Measurements from ENCODE around the gene NPHS1. TPM values are rescaled to one million over a fixed set of nuclear protein-coding genes. Genes with fewer than 3 reads are reported as not detected.

NPHS1 gene
- polyA plus RNA-seq, 5 donors = 0.29 to 1.5 (median 0.50) TPM

DNA sequence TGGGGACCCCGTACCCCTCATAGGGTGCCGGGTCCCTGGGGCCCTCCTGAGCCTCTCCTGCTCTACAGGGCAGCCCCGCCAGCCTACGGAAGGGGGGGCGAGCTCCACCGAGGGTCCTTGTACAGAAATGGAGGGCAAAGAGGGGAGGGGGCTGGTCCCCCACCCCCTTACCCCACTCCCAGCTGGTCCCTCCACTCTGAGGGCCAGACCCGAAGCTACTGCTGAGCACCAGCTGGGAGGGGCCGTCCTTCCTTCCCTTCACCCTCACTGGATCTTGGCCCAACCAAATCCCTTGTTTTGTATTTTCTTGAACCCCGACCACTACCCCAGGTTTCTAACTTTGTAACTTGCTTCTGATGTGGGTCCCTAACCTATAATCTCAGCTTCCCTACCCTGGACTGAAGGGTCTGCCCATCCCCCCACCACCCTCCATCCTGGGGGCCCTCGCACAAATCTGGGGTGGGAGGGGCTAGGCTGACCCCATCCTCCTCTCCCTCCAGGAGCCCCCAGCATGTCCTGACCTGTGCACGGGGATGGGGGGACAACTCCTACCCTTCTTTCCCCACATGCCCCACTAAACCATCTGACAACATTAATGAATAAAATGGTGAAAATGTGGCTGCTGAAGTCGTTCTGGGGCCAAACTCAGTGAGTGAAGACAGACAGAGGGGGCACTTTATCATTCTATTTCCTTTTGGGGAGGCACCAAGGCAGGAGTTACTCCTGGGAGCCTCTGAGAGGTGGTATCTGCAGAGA lies 63.9 kb downstream of the NPHS1 start:
- DNase-seq = no peak

GRCh38 chr19:35787227-35787799 lies 65.0 kb downstream of the NPHS1 start:
- no peak for DNase-seq

GRCh38 chr19:35786299-35787160 lies 65.8 kb downstream of the NPHS1 start:
- no peak for DNase-seq

- no peak for DNase-seq
These were observed 67.0 kb downstream of the NPHS1 start for GRCh38 chr19:35785339-35785627.

GRCh38 chr19:35784503-35785338 lies 67.6 kb downstream of the NPHS1 start:
- no peak for DNase-seq

- DNase-seq = no peak
These were observed 68.6 kb downstream of the NPHS1 start for GRCh38 chr19:35783469-35784434.

GRCh38 chr19:35782589-35782988 lies 69.7 kb downstream of the NPHS1 start:
- no peak for DNase-seq

GRCh38 chr19:35781650-35782049 lies 70.7 kb downstream of the NPHS1 start:
- DNase-seq = no peak

DNA sequence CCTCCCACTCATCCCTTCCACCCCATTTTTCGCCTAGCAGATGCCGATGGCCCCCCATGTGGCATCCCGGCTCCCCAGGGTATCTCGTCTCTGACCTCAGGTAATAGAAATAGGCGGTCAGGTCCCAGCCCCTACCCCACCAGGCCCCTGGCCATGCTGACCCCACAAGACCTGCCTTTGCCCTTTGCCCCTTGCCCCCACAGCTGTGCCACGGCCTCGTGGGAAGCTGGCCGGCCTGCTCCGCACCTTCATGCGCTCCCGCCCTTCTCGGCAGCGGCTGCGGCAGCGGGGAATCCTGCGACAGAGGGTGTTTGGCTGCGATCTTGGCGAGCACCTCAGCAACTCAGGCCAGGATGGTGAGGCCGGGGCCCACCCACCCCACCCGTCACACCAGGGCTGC lies 71.6 kb downstream of the NPHS1 start:
- DNase-seq = no peak

DNA sequence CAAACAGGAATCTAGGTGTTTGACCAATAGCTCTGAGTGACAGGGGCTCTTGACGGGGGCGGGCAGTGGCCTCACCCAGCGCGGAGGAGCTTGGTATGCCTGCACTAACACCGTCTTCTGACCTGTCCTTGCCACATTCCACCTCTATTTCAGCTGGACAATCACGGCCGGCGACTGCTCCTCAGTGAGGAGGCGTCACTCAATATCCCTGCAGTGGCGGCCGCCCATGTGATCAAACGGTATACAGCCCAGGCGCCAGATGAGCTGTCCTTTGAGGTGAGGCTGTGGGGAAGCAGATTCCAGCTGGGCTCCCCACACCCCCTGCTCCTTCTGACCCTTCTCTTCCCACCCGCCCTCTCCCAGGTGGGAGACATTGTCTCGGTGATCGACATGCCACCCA lies 72.2 kb downstream of the NPHS1 start:
- DNase-seq = no peak

GRCh38 chr19:35779033-35779432 lies 73.3 kb downstream of the NPHS1 start:
- no peak for DNase-seq

DNA sequence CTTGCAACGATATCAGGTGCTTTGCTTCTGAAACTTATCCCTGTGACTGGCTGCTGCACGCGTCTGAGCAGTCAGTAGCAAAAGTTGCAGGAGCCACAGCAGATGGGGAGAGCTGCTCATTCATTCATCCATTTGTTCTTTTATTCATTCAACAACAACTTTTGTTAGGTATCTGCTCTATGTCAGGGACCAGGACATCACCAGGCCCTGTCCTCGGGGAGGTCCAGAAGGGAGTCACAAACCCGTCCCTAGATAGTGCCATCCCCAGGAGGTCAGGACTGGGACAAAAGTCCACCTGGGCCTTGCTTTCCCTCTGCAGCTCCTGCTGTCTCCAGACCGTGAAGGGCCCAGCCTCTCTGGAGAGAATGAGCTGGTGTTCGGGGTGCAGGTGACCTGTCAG lies 74.3 kb downstream of the NPHS1 start:
- no peak for DNase-seq

DNA sequence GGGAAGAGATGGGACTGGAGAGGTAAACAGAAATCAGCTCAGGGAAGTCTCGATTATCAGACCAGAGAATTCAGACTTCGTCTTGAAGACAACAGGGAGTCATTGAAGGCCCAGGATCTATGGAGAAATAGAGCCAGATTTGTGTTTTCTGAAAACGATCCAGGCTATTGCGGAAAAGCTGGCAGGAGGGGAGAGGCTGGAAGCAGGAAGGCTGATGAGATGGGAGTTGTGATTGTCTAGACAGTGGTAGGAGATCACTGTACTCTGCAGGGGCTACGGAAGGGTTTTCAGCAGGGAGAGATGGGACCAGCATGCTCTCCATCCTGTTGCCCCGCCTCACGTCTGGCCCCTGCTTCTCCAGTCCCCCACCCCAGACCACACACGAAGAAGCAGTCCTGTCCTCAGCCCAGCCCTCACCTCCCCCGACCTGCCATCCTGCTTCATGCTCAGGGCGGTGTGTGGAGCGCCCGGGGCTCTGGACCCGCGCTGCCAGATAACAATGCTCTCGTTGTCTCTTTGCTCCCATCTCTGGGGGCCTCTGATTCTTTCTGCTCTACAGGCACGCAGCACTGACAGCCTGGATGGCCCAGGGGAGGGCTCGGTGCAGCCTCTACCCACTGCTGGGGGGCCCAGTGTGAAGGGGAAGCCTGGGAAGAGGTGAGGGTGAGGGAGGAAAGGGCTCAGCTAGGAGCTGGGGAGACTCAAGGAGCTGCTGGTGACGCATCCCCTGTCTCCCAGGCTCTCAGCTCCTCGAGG lies 75.0 kb downstream of the NPHS1 start:
- DNase-seq = peak in 1 of 2 donors; percentile 15

DNA sequence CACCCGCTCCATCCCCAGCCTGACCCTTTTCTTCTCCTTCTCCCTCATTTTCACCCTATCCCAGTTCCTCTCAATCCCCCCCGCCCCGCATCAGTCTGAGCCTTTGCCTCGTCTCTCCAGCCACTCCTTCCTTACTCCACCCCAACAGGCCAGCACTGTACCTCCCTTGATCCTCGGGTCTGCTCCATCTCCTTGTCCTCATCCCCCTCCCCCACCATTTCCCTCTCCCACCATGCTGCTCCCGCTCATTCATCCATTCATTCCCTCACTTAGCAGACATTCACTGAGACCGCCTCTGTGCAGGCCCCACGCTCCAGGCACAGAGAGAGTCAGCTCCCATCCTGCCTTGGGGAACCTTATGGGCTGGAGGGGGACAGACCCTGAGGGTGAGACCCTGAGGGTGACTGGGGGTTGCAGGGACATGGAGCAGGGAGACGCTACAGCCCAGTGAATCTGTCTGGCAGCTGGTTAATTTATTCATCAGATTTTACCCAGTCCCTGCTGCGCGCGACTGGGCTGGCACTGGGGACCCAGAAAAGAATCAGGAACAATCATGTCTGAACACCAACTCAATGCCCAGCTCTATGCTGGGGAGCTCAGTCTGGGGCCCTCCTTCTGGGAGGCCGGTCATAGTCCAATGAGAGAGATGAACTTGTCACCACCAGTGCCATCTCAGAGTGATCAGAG lies 76.1 kb downstream of the NPHS1 start:
- no peak for DNase-seq

Other genes starting within 250 kb of the NPHS1 start
- gene HAUS5, start 239.8 kb downstream of the NPHS1 start, polyA plus RNA-seq (ENCODE audit: insufficient read depth in 1 of 5, insufficient read length in 5 of 5, low replicate concordance in 1 of 5) = 10 to 100 TPM; 25.0 to 31.9 (median 28.0) TPM
- gene RBM42, start 223.5 kb downstream of the NPHS1 start, polyA plus RNA-seq (ENCODE audit: insufficient read depth in 1 of 5, insufficient read length in 5 of 5, low replicate concordance in 1 of 5) = 10 to 100 TPM; 43.0 to 84.8 (median 53.7) TPM
- gene ETV2, start 210.8 kb downstream of the NPHS1 start, polyA plus RNA-seq (ENCODE audit: insufficient read depth in 1 of 5, insufficient read length in 5 of 5, low replicate concordance in 1 of 5) = 1 to 10 TPM; 1.5 to 4.6 (median 2.0) TPM
- 100 to 1,000 TPM; 214 to 280 (median 243) TPM for gene COX6B1, start 204.2 kb downstream of the NPHS1 start, polyA plus RNA-seq (ENCODE audit: insufficient read depth in 1 of 5, insufficient read length in 5 of 5, low replicate concordance in 1 of 5)
- under 1 TPM in 4 of 5 donors, not detected in 1; 0.18 to 0.40 (median 0.21) TPM for gene UPK1A, start 186.0 kb downstream of the NPHS1 start, polyA plus RNA-seq (ENCODE audit: insufficient read depth in 1 of 5, insufficient read length in 5 of 5, low replicate concordance in 1 of 5)
- under 1 TPM; 0.29 to 0.85 (median 0.57) TPM for gene ZBTB32, start 147.9 kb downstream of the NPHS1 start, polyA plus RNA-seq (ENCODE audit: insufficient read depth in 1 of 5, insufficient read length in 5 of 5, low replicate concordance in 1 of 5)
- gene KMT2B, start 134.5 kb downstream of the NPHS1 start, polyA plus RNA-seq (ENCODE audit: insufficient read depth in 1 of 5, insufficient read length in 5 of 5, low replicate concordance in 1 of 5) = 10 to 100 TPM; 21.3 to 40.3 (median 28.0) TPM
- 1 to 10 TPM; 3.1 to 7.1 (median 4.1) TPM for gene IGFLR1, start 110.1 kb downstream of the NPHS1 start, polyA plus RNA-seq (ENCODE audit: insufficient read depth in 1 of 5, insufficient read length in 5 of 5, low replicate concordance in 1 of 5)
- 10 to 100 TPM; 15.1 to 21.7 (median 16.6) TPM for gene U2AF1L4, start 107.1 kb downstream of the NPHS1 start, polyA plus RNA-seq (ENCODE audit: insufficient read depth in 1 of 5, insufficient read length in 5 of 5, low replicate concordance in 1 of 5)
- gene PSENEN, start 106.9 kb downstream of the NPHS1 start, polyA plus RNA-seq (ENCODE audit: insufficient read depth in 1 of 5, insufficient read length in 5 of 5, low replicate concordance in 1 of 5) = 10 to 100 TPM; 45.5 to 72.8 (median 52.3) TPM
- 10 to 100 TPM in 2 of 5 donors, 1 to 10 TPM in 3; 8.2 to 14.4 (median 9.6) TPM for gene LIN37, start 103.9 kb downstream of the NPHS1 start, polyA plus RNA-seq (ENCODE audit: insufficient read depth in 1 of 5, insufficient read length in 5 of 5, low replicate concordance in 1 of 5)
- 100 to 1,000 TPM in 1 of 5 donors, 10 to 100 TPM in 4; 47.3 to 158 (median 71.5) TPM for gene HSPB6, start 95.5 kb downstream of the NPHS1 start, polyA plus RNA-seq (ENCODE audit: insufficient read depth in 1 of 5, insufficient read length in 5 of 5, low replicate concordance in 1 of 5)
- gene PROSER3, start 94.3 kb downstream of the NPHS1 start, polyA plus RNA-seq (ENCODE audit: insufficient read depth in 1 of 5, insufficient read length in 5 of 5, low replicate concordance in 1 of 5) = 10 to 100 TPM; 15.9 to 21.4 (median 20.2) TPM
- 10 to 100 TPM; 21.8 to 40.7 (median 27.3) TPM for gene ARHGAP33, start 76.9 kb downstream of the NPHS1 start, polyA plus RNA-seq (ENCODE audit: insufficient read depth in 1 of 5, insufficient read length in 5 of 5, low replicate concordance in 1 of 5)
- gene PRODH2, start 39.7 kb downstream of the NPHS1 start, polyA plus RNA-seq (ENCODE audit: insufficient read depth in 1 of 5, insufficient read length in 5 of 5, low replicate concordance in 1 of 5) = 1 to 10 TPM in 1 of 5 donors, under 1 TPM in 1, not detected in 3; 0.21 to 1.0 TPM
- 1 to 10 TPM; 1.1 to 4.3 (median 1.8) TPM for gene KIRREL2, start 4.4 kb upstream of the NPHS1 start, polyA plus RNA-seq (ENCODE audit: insufficient read depth in 1 of 5, insufficient read length in 5 of 5, low replicate concordance in 1 of 5)
- gene APLP1, start 16.1 kb upstream of the NPHS1 start, polyA plus RNA-seq (ENCODE audit: insufficient read depth in 1 of 5, insufficient read length in 5 of 5, low replicate concordance in 1 of 5) = 10 to 100 TPM in 1 of 5 donors, 1 to 10 TPM in 4; 8.2 to 13.8 (median 9.0) TPM
- 1 to 10 TPM; 3.7 to 7.0 (median 5.7) TPM for gene NFKBID, start 48.0 kb upstream of the NPHS1 start, polyA plus RNA-seq (ENCODE audit: insufficient read depth in 1 of 5, insufficient read length in 5 of 5, low replicate concordance in 1 of 5)
- gene HCST, start 50.0 kb upstream of the NPHS1 start, polyA plus RNA-seq (ENCODE audit: insufficient read depth in 1 of 5, insufficient read length in 5 of 5, low replicate concordance in 1 of 5) = 1 to 10 TPM; 5.0 to 7.9 (median 6.0) TPM
- gene TYROBP, start 55.8 kb upstream of the NPHS1 start, polyA plus RNA-seq (ENCODE audit: insufficient read depth in 1 of 5, insufficient read length in 5 of 5, low replicate concordance in 1 of 5) = 10 to 100 TPM; 12.1 to 20.4 (median 14.7) TPM
- gene LRFN3, start 83.9 kb upstream of the NPHS1 start, polyA plus RNA-seq (ENCODE audit: insufficient read depth in 1 of 5, insufficient read length in 5 of 5, low replicate concordance in 1 of 5) = 10 to 100 TPM in 2 of 5 donors, 1 to 10 TPM in 3; 6.5 to 18.2 (median 7.7) TPM
- 10 to 100 TPM in 4 of 5 donors, 1 to 10 TPM in 1; 9.1 to 15.0 (median 11.7) TPM for gene SDHAF1, start 142.7 kb upstream of the NPHS1 start, polyA plus RNA-seq (ENCODE audit: insufficient read depth in 1 of 5, insufficient read length in 5 of 5, low replicate concordance in 1 of 5)
- 10 to 100 TPM in 2 of 5 donors, 1 to 10 TPM in 3; 6.4 to 10.9 (median 9.9) TPM for gene SYNE4, start 156.3 kb upstream of the NPHS1 start, polyA plus RNA-seq (ENCODE audit: insufficient read depth in 1 of 5, insufficient read length in 5 of 5, low replicate concordance in 1 of 5)
- gene ALKBH6, start 161.7 kb upstream of the NPHS1 start, polyA plus RNA-seq (ENCODE audit: insufficient read depth in 1 of 5, insufficient read length in 5 of 5, low replicate concordance in 1 of 5) = 10 to 100 TPM; 17.2 to 19.0 (median 18.4) TPM
- gene CLIP3, start 180.4 kb upstream of the NPHS1 start, polyA plus RNA-seq (ENCODE audit: insufficient read depth in 1 of 5, insufficient read length in 5 of 5, low replicate concordance in 1 of 5) = 10 to 100 TPM; 23.6 to 31.9 (median 25.6) TPM
- gene THAP8, start 201.8 kb upstream of the NPHS1 start, polyA plus RNA-seq (ENCODE audit: insufficient read depth in 1 of 5, insufficient read length in 5 of 5, low replicate concordance in 1 of 5) = 1 to 10 TPM; 4.2 to 9.0 (median 6.6) TPM
- 1 to 10 TPM; 4.3 to 6.0 (median 4.9) TPM for gene WDR62, start 202.4 kb upstream of the NPHS1 start, polyA plus RNA-seq (ENCODE audit: insufficient read depth in 1 of 5, insufficient read length in 5 of 5, low replicate concordance in 1 of 5)

Measured in right lung (tissue), 5 donors.